ENCODE measurements around the gene ADAT3. TPM values are rescaled to one million over a fixed set of nuclear protein-coding genes. Genes with fewer than 3 reads are reported as not detected.

The ADAT3 gene
- total and polyA plus RNA-seq, 2 donors (not counting 1 experiment from before 2014, with no cell fraction given) = 5.3 to 13.4 TPM

- Mint-ChIP-seq H3K9me3 (ENCODE audit: insufficient read depth) (no peaks in the 10 kb centered on the region), H3K4me1 (peaks cover 45% of the 10 kb centered on the region), H3K27me3 (no peaks in the 10 kb centered on the region), H3K27ac (peak overlapping the region; percentile 94), H3K4me3 (peak overlapping the region; percentile 90)
- H3K4me2 ChIP-seq (replicated peaks; ENCODE audit: low read depth, low read length, poor library complexity, severe bottlenecking) = peak overlapping the region; percentile 98
- peaks cover 38 to 59% of the 10 kb centered on the region in 2 donors for H3K4me1 ChIP-seq (ENCODE audit: control insufficient read depth in 2 of 2, insufficient read depth in 2 of 2, low read length in 2 of 2)
- H3K27ac ChIP-seq (ENCODE audit: low read length in 2 of 2) = peak overlapping the region; percentile 44 to 72
- CTCF ChIA-PET = interaction anchor here (1.2 kb wide), 1 partner anchor 13 kb away, joined by 4 read pairs; no protein-coding TSS in a partner anchor
- intact Hi-C loops (cut with micrococcal nuclease) = loop anchor here (5.0 kb wide), 2 partner anchors 305 to 405 kb away; no protein-coding TSS in a partner anchor
- POLR2A ChIA-PET = interaction anchor here (0.6 kb wide), 1 partner anchor 223 kb away, joined by 6 read pairs; no protein-coding TSS in a partner anchor
- no peak for DNase-seq
- ATAC-seq (ENCODE audit: low read depth) = no peak
- H3K27me3 ChIP-seq (replicated peaks in 1 of 4; ENCODE audit: control extremely low read depth in 1 of 4, control insufficient read depth in 3 of 4, insufficient read depth in 4 of 4, low read length in 3 of 4) = no peaks in the 10 kb centered on the region
- H3K36me3 ChIP-seq (replicated peaks in 1 of 2; ENCODE audit: control extremely low read depth in 1 of 2, control insufficient read depth in 1 of 2, extremely low read depth in 1 of 2, insufficient read depth in 2 of 2, low read length in 1 of 2) = peaks cover 0 to 3% of the 10 kb centered on the region in 2 experiments
- peaks cover 56% of the 10 kb centered on the region for H4K20me1 ChIP-seq (ENCODE audit: control insufficient read depth, insufficient read depth, low read length, poor library complexity, severe bottlenecking)
- H2AFZ ChIP-seq (ENCODE audit: insufficient read depth, low read depth, low read length, poor library complexity, severe bottlenecking) = no peak overlapping the region
- no peaks in the 10 kb centered on the region for H3K9me3 ChIP-seq (ENCODE audit: control extremely low read depth in 1 of 3, control insufficient read depth in 2 of 3, insufficient read depth in 1 of 3, low read length in 2 of 3)
- no peak for TF ChIP-seq EZH2 (IDR thresholded peaks at IDR 0.05; ENCODE audit: borderline replicate concordance, insufficient read depth, low read depth, low read length, poor library complexity, severe bottlenecking)
- TF ChIP-seq, protein P1, sequence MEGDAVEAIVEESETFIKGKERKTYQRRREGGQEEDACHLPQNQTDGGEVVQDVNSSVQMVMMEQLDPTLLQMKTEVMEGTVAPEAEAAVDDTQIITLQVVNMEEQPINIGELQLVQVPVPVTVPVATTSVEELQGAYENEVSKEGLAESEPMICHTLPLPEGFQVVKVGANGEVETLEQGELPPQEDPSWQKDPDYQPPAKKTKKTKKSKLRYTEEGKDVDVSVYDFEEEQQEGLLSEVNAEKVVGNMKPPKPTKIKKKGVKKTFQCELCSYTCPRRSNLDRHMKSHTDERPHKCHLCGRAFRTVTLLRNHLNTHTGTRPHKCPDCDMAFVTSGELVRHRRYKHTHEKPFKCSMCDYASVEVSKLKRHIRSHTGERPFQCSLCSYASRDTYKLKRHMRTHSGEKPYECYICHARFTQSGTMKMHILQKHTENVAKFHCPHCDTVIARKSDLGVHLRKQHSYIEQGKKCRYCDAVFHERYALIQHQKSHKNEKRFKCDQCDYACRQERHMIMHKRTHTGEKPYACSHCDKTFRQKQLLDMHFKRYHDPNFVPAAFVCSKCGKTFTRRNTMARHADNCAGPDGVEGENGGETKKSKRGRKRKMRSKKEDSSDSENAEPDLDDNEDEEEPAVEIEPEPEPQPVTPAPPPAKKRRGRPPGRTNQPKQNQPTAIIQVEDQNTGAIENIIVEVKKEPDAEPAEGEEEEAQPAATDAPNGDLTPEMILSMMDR (IDR thresholded peaks at IDR 0.05) = no peak
- under 1% methylated on average over 21 of the region's 21 CpGs for WGBS (ENCODE audit: insufficient coverage)
- peak overlapping the region; percentile 85 for H3K9ac ChIP-seq (ENCODE audit: low read length)
- H3K4me3 ChIP-seq (ENCODE audit: control extremely low read depth in 1 of 5, extremely low read depth in 1 of 5, insufficient read depth in 1 of 5, low read depth in 2 of 5, low read length in 4 of 5) = peak overlapping the region; percentile 46 to 93 (median 74)
- H3K79me2 ChIP-seq (ENCODE audit: control insufficient read depth, insufficient read depth, low read length) = peaks cover 52% of the 10 kb centered on the region
Measured at GRCh38 chr19:1862068-1862423, 43.2 kb upstream of the ADAT3 start.
